ENCODE measurements around the gene FASTKD2. TPM values are rescaled to one million over a fixed set of nuclear protein-coding genes. Genes with fewer than 3 reads are reported as not detected.
A peak's percentile ranks its signal among the peaks of the same experiment; 100 is the strongest.
"Not testable (repeated sequence)": the region's sequence is repeated elsewhere in the genome, so short reads cannot be mapped to it uniquely, and the experiment has no call there.

Gene FASTKD2
- total RNA-seq, 2 donors from 2014 or later = 23.7 to 34.8 TPM

GRCh38 chr2:206784559-206785353, 19.4 kb downstream of the FASTKD2 start:
- ATAC-seq (no peak), DNase-seq (no peak)
- intact Hi-C loops (cut with DNase I) = loop anchor here (5.0 kb wide), 1 partner anchor 92 kb away; no protein-coding TSS in a partner anchor

- no peak for DNase-seq
- intact Hi-C loops (cut with DNase I) = no loop called here
- ATAC-seq = no peak
Observed at GRCh38 chr2:206790311-206790935, 25.0 kb downstream of the FASTKD2 start.

GRCh38 chr2:206792645-206793044, 27.2 kb downstream of the FASTKD2 start:
- ATAC-seq (no peak), DNase-seq (no peak)
- intact Hi-C loops (cut with DNase I) = no loop called here

DNA sequence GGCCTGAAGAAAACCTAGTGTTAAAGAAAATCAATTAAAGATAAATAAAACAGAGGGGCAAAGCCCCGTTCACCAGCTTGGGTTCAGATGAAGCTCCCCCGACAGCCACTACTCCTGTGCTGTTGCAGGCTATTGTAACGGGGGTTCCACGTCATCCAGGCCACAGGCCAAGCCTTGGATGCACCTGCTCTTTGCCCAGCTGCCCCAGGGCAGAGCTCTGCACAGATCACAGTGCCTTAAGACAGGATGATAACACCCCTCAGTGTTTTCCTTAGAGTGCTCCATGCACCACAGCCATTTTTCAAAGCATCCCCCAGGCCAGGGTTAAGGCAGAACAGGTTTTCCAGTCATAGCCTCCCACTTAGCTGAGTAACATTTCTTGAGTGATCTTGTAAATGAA, 32.0 kb downstream of the FASTKD2 start:
- intact Hi-C loops (cut with DNase I) = no loop called here
- ATAC-seq (no peak), DNase-seq (no peak)

DNA sequence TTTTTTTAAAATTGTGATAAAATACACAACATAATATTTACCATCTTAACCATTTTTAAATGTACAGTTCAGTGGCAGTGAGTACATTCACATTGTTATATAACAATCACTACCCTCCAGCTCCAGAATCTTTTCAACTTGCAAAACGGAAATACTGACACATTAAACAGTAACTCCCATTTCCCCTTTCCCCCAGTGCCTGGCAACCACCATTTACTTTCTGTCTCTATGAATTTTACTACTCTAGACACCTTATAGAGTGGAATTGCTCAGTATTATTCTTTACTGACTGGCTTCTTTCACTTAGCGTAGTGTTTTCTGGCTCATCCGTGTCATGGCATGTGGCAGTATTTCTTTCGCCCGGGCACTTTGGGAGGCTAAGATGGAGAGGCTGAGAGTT, 32.6 kb downstream of the FASTKD2 start:
- intact Hi-C loops (cut with DNase I) = no loop called here
- no peak for DNase-seq
- peak in 1 of 2 donors; percentile 21 for ATAC-seq

DNA sequence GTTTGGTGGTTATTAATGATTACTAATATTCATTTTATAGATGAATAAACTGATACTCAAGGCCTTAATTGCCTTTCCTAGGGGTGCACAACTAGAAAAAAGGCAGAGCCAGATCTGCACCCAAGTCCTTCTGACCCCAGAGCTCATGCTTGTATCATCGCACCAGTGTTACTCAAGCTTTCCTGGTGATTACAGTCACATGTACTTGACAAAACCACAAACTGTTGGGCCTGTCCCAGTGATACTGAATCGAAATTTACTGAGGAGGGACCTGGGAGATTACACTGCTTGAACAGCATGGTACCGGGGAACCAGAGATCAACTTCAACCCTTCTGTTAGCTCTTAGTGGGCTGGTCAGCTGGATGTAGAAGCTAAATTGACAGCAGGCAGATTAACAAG, 33.7 kb downstream of the FASTKD2 start:
- DNase-seq (no peak), ATAC-seq (no peak)
- intact Hi-C loops (cut with DNase I) = no loop called here

- intact Hi-C loops (cut with DNase I) = loop anchor here (2.0 to 10.0 kb wide), 5 partner anchors 184 to 677 kb away; no protein-coding TSS in a partner anchor
- peak; percentile 66 for DNase-seq
- ATAC-seq = peak; percentile 77 to 82
Observed at GRCh38 chr2:206800506-206801417, 35.4 kb downstream of the FASTKD2 start.

GRCh38 chr2:206801418-206802189, 36.2 kb downstream of the FASTKD2 start:
- ATAC-seq (no peak), DNase-seq (no peak)
- intact Hi-C loops (cut with DNase I) = loop anchor here (2.0 to 10.0 kb wide), 5 partner anchors 183 to 676 kb away; no protein-coding TSS in a partner anchor

DNA sequence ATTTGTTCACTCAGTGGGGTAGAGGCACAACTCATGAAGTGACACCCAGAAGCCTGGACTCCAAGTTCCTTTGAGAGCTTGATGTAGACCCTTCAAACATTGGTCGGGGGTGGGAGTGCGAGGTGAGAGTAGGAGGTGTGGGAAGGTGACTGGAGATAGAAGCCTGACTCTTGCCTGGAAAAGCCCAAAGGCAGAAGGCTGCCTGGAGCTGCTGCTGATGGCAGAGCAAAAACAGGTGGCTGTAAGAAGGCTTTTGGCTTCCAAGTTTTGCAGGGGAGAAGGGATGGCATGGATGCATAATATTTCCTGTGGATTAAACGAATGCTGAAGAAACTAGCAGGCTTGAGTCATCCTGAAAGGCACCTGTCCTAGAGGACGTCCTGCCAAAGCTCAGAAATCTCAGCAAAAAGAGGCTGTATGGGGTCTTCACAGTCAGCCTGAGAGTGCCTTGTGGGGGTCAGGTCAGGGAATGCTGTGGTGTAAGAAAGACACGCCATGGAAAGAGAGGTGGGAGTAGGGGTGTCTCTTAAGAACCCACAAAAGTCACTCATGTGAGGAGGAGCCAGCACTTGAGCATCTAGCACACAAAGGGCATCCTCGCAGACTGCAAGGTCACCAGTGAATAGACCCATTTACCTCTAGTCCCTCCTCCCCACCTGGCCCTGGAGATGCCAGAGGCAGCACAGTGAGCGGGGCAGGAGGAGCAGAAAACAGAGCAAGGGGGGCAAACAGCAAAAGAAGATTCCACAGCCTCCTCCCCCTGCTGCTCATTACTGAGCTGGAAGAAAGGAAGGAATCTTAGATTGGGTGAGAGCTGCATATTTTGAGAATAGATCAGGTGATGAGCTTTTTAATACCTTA, 37.5 kb downstream of the FASTKD2 start:
- no peak for ATAC-seq
- intact Hi-C loops (cut with DNase I) = loop anchor here (5.0 to 10.0 kb wide), 3 partner anchors 182 to 674 kb away; no protein-coding TSS in a partner anchor
- no peak for DNase-seq

GRCh38 chr2:206804326-206804725, 38.9 kb downstream of the FASTKD2 start:
- intact Hi-C loops (cut with DNase I) = loop anchor here (5.0 to 10.0 kb wide), 3 partner anchors 180 to 673 kb away; no protein-coding TSS in a partner anchor
- no peak for ATAC-seq

DNA sequence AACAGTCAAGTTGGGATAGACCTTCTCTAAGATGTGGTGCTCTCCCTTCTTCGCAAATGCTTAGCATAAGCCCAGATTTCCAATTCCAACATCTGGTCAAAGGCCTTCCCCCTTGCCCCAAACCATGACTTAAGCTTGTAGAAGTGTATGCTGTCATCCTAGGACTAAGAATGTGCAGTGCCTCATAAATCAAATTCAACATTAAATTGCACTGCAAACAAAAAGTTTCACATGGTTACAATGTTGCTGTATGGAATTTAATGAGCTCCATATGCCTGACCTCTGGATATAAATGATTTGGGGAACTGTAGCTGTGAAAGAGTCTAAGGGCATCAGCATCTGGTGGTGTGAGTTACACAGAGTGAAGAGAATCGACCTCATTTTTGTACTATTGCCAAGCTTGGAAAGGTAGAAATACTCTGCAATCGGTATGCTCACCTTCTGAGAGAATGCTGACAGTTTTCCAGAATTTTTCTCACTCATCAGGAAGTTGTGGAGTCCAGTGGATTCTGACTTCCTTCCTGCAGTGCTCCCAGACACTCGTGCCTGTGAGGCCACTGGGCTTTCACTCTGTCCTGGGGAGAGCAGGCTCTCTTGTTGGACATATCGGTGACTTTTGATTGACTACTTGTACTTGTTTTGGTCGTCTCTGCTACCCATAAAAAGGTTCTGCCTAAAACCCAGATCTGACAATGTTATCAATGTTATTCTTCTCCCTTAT, 40.6 kb downstream of the FASTKD2 start:
- DNase-seq (no peak), ATAC-seq (no peak)
- intact Hi-C loops (cut with DNase I) = loop anchor here (10.0 kb wide), 2 partner anchors 179 to 419 kb away; no protein-coding TSS in a partner anchor

More at GRCh38 chr2:206804326-206804725, 38.9 kb downstream of the FASTKD2 start:
- no peak for DNase-seq

GRCh38 chr2:206807624-206808023, 42.2 kb downstream of the FASTKD2 start:
- DNase-seq = not testable (repeated sequence)
- intact Hi-C loops (cut with DNase I) = loop anchor here (10.0 kb wide), 2 partner anchors 177 to 417 kb away; no protein-coding TSS in a partner anchor

DNA sequence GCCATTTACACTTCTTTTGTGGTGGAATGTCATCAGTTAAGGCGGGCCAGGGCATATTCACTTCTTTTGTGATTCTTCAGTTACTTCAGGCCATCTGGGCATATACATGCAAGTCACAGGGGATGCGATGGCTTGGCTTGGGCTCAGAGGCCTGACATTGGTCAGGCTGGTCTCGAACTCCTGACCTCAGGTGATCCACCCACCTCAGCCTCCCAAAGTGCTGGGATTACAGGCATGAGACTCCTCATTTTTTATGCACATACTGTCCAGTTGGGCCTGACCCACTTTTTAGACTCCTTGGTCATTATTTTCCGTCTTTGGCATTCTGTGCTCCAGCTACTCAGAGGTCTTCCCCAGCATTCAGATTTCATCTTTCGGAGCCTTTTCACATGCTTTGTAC, 47.1 kb downstream of the FASTKD2 start:
- intact Hi-C loops (cut with DNase I); ATAC-seq; DNase-seq: not testable (repeated sequence)

More at GRCh38 chr2:206807624-206808023, 42.2 kb downstream of the FASTKD2 start:
- ATAC-seq = not testable (repeated sequence)

GRCh38 chr2:206814498-206814897, 49.1 kb downstream of the FASTKD2 start:
- intact Hi-C loops (cut with DNase I) = no loop called here
- DNase-seq = no peak

DNA sequence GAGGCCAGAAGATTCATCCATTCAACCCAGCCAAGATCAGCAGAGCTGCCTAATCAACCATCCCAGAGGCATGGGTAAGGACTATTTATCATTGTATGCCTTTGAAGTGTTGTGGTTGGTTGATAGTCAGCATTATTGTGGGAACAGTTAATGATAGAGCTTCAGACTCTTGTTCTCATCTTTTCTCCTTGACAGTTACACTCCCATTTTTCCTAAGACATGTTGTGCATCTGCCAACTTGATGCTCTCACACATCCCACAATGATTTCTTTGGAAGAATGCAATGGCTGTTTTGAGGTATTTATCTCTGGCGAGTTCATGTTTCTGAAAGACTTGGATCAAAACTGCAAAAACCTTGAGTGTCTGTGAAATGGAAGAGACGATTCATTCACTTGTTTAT, 55.4 kb downstream of the FASTKD2 start:
- peak in 1 of 2 donors; percentile 70 for ATAC-seq
- intact Hi-C loops (cut with DNase I) = no loop called here
- DNase-seq = no peak

More at GRCh38 chr2:206814498-206814897, 49.1 kb downstream of the FASTKD2 start:
- ATAC-seq = no peak

- intact Hi-C loops (cut with DNase I) = no loop called here
- ATAC-seq = peak; percentile 84 to 96
- DNase-seq = peak; percentile 22
Observed at GRCh38 chr2:206823178-206823577, 57.8 kb downstream of the FASTKD2 start.

Data from left cardiac atrium (tissue), 4 donors.